Spleen (tissue), 11 donors: ENCODE measurements around the gene TRPM8. TPM values are rescaled to one million over a fixed set of nuclear protein-coding genes. Genes with fewer than 3 reads are reported as not detected.

Experiments used
- DNase-seq: peaks from one replicate; pipeline ENCODE4 v3.0.0-alpha.2; 2020
- H3K27ac ChIP-seq, 8 donors: fragments of 200-600 bp; sonication (generic) in 7 of 8; 1 replicate in 4 of 8; 2 replicates in 4 of 8; pipeline versions ENCODE4 v1.5.0 to v1.8.0; 2016 to 2021; ENCODE audit warnings: inconsistent platforms in 4 of 8, mild to moderate bottlenecking in 4 of 8, moderate library complexity in 1 of 8
- H3K27me3 ChIP-seq, 7 donors: fragments of 200-600 bp; sonication (generic) in 6 of 7; replicated peaks in 1 of 7; 1 replicate in 4 of 7; 2 replicates in 3 of 7; pipeline versions ENCODE4 v1.5.0 to v1.8.0; 2016 to 2021; ENCODE audit warnings: inconsistent platforms in 3 of 7, mild to moderate bottlenecking in 1 of 7
- H3K36me3 ChIP-seq, 6 donors: fragments of 200-600 bp; sonication (generic) in 5 of 6; 1 replicate in 4 of 6; 2 replicates in 2 of 6; pipeline versions ENCODE4 v1.5.0 to v1.8.0; 2016 to 2021; ENCODE audit warnings: inconsistent platforms in 2 of 6
- H3K4me1 ChIP-seq, 6 donors: fragments of 200-600 bp; sonication (generic) in 5 of 6; 1 replicate in 3 of 6; 2 replicates in 3 of 6; pipeline versions ENCODE4 v1.5.0 to v1.8.0; 2016 to 2021; ENCODE audit warnings: inconsistent platforms in 3 of 6
- H3K4me3 ChIP-seq, 8 donors: fragments of 200-600 bp; sonication (generic) in 7 of 8; 1 replicate in 4 of 8; 2 replicates in 4 of 8; pipeline versions ENCODE4 v1.5.0 to v1.8.0; 2016 to 2021; ENCODE audit warnings: inconsistent platforms in 4 of 8, mild to moderate bottlenecking in 4 of 8, moderate library complexity in 2 of 8
- H3K9me3 ChIP-seq, 8 donors: fragments of 200-600 bp; sonication (generic) in 7 of 8; 1 replicate in 4 of 8; 2 replicates in 4 of 8; pipeline versions ENCODE4 v1.5.0 to v1.8.0; 2016 to 2021; ENCODE audit warnings: inconsistent platforms in 4 of 8
- CTCF ChIP-seq, 11 experiments: fragments of 200-600 bp in 7 of 11; fragments of 450-650 bp in 4 of 11; sonication (generic) in 4 of 11; IDR thresholded peaks in 8 of 11; conservative IDR thresholded peaks in 3 of 11; 1 replicate in 7 of 11; 2 replicates in 4 of 11; pipeline versions ENCODE4 v1.4.0 to v1.8.0; 2016 to 2021; ENCODE audit warnings: antibody characterized with exemption in 11 of 11, inconsistent platforms in 4 of 11, mild to moderate bottlenecking in 1 of 11
- POLR2A ChIP-seq, 3 donors: fragments of 450-650 bp; IDR thresholded peaks; one replicate each; pipeline ENCODE4 v1.5.1; 2017; ENCODE audit warnings: antibody characterized with exemption in 3 of 3, mild to moderate bottlenecking in 1 of 3
- POLR2AphosphoS5 ChIP-seq, 3 donors: sonication (generic); formaldehyde crosslinking; IDR thresholded peaks; one replicate each; pipeline ENCODE4 v1.5.1; 2017; ENCODE audit warnings: antibody characterized with exemption in 3 of 3
- WGBS, 5 donors: extraction: QIAGEN DNeasy Blood & Tissue Kit in 3 of 5; methylation state at CpG; one replicate each; pipeline versions ENCODE4 v1.1.5 to v1.1.7; 2013 to 2018; 5-methylcytosine and 5-hydroxymethylcytosine counted together
- intact Hi-C: fragments of 100-400 bp; cut with DNase I; formaldehyde crosslinking; loops from one replicate; pipeline ENCODE4 v1.15.0; 2023; ENCODE audit warnings: low total_unique reads
- polyA plus RNA-seq, 3 donors: library from polyadenylated mRNA; stranded (reverse); fragments of 200-250 nt; gene quantifications; one replicate each; pipeline ENCODE4 v1.2.1, GENCODE V29; 2013
- total RNA-seq, 7 donors: library from RNA; depleted of rRNA in 3 of 7; stranded (reverse); fragments of >200 nt in 3 of 7; fragmentation: NEBNext Ultra II Directional in 4 of 7; extraction: Animal tissue kit (Norgen Biotek cat#: 25700) in 4 of 7; gene quantifications; one replicate each; pipeline versions ENCODE4 v1.1.0 to v1.2.1, GENCODE V29; 2016 to 2021
- donor health status: healthy with polysubstance abuse.
- donor health status: DM: no; HTN: no; CAD: no; lungs with moderate emphysema.
- donor health status: DM: no; HTN: no; CAD: no.
- donor health status: Bipolar disorder and iron deficiency.
- donor health status: healthy.
- donor health status: DM: no; HTN: no; CAD: no.
- donor health status: DM: yes; HTN: yes; CAD: no.

TRPM8 gene
- total and polyA plus RNA-seq, 10 donors: 0.02 to 0.06 TPM; not detected in 8

DNA sequence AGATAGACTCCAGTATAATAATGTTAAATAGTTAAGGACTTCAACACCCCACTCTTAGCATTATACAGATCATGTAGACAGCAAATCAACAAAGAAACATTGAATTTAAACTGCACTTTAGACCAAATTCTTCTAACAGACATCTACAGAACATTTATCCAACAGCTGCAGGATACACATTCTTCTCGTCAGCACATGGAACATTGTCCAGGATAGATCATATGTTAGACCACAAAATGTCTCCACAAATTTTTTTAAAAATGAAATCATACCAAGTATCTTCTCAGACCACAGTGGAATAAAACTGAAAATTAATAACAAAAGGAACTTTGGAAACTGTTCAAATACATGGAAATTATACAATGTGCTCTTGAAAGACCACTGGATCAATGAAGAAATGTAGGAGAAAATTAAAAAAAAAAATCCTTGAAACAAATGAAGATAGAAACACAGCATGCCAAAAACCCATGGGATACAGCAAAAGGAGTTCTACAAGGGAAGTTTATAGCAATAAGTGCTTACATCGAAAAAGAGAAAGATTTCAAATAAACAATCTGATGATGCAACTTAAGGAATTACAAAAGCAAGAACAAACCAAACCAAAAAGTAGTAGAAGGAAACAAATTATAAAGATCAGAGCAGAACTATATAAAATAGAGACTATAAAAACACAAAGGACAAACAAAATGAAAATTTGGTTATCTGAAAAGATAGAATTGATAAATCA, 121.1 kb downstream of the TRPM8 start:
- H3K9me3 ChIP-seq: peaks cover 0 to 46% (median 27%) of the 10 kb centered on the region in 8 donors
- H3K27ac ChIP-seq: no peak overlapping the region
- TF ChIP-seq POLR2A (IDR thresholded peaks at IDR 0.05): no peak
- no peak for TF ChIP-seq CTCF (IDR thresholded peaks at IDR 0.05 in 8 of 11, conservative IDR thresholded peaks at IDR 0.05 in 3 of 11)
- TF ChIP-seq POLR2AphosphoS5 (IDR thresholded peaks at IDR 0.05): no peak
- intact Hi-C loops: no loop called here
- WGBS, 5 donors: 79 to 89% (median 88%) methylated on average over 2 of the region's 2 CpGs
- H3K36me3 ChIP-seq: no peaks in the 10 kb centered on the region
- H3K27me3 ChIP-seq: peaks cover 0 to 18% (median 0%) of the 10 kb centered on the region in 7 donors
- H3K4me3 ChIP-seq: no peak overlapping the region
- H3K4me1 ChIP-seq: no peaks in the 10 kb centered on the region
- no peak for DNase-seq

DNA sequence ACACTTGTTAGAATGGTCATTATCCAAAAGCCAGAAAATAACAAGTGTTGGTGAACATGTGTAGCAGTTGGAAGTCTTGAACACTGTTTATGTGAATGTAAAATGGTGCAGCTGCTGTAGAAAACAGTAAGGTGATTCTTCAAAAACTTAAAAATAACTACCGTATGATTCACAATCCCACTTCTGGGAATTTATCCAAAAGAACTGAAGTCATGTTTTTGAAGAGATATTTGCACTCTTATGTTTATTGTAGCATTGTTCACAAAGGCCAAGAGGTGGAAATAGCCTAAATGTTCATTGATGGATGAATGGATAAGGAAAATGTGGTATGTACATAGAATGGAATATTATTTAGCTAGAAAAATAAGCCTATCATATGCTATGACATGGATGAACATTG, 127.0 kb downstream of the TRPM8 start:
- H3K4me1 ChIP-seq: no peaks in the 10 kb centered on the region
- no peak overlapping the region for H3K4me3 ChIP-seq
- 78 to 88% (median 80%) methylated on average over 1 of the region's 1 CpG for WGBS, 5 donors
- H3K36me3 ChIP-seq: no peaks in the 10 kb centered on the region
- no peaks in the 10 kb centered on the region for H3K9me3 ChIP-seq
- no peaks in the 10 kb centered on the region for H3K27me3 ChIP-seq
- H3K27ac ChIP-seq: no peak overlapping the region
- intact Hi-C loops: no loop called here
- TF ChIP-seq POLR2A (IDR thresholded peaks at IDR 0.05) (no peak), POLR2AphosphoS5 (IDR thresholded peaks at IDR 0.05) (no peak), CTCF (IDR thresholded peaks at IDR 0.05 in 8 of 11, conservative IDR thresholded peaks at IDR 0.05 in 3 of 11) (no peak)
- no peak for DNase-seq

DNA sequence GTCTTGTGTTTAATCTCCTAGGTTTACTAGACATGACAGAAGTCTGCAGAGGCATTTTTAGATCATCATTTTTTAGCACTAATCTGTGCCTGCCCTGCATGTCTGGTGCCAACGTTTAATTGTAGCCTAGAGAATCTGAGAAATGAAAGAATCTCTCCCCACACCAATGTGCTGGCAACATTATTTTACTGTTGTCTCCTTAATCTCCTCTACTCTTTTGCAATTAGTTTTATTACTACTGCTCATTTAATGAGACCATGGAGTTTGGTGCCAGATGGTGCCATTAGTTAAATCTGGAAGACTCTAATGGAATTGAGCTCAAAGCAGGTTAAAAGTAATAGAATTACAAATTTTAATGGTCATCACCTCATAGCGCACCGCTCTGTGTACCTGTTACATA, 129.3 kb downstream of the TRPM8 start:
- Histone ChIP-seq H3K9me3 (no peaks in the 10 kb centered on the region), H3K36me3 (no peaks in the 10 kb centered on the region), H3K27ac (no peak overlapping the region), H3K4me3 (no peak overlapping the region), H3K4me1 (no peaks in the 10 kb centered on the region), H3K27me3 (no peaks in the 10 kb centered on the region)
- intact Hi-C loops: no loop called here
- no peak for DNase-seq
- 83 to 87% (median 87%) methylated on average over 3 of the region's 3 CpGs for WGBS, 5 donors
- TF ChIP-seq CTCF (IDR thresholded peaks at IDR 0.05 in 8 of 11, conservative IDR thresholded peaks at IDR 0.05 in 3 of 11) (no peak), POLR2AphosphoS5 (IDR thresholded peaks at IDR 0.05) (no peak), POLR2A (IDR thresholded peaks at IDR 0.05) (no peak)

DNA sequence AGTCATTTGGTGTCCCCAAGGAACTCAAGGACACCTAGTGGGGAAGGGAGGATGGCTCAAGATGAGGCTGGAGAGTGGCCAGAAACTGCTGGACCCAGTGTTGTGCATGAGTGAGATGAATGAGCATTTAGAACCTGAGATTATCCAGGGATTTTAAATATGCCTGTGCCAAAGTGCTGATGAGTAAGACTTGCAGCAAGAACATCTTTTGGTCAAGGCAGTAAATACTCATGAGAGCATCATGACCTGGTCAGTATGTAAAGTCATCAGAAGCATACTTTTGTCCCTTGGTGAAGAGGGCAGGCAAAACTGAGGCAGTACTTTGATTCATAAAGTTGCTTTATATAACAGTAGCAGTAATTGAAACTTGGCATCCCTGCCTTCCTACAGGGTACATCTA, 130.2 kb downstream of the TRPM8 start:
- no peaks in the 10 kb centered on the region for H3K4me1 ChIP-seq
- H3K4me3 ChIP-seq: no peak overlapping the region
- no peaks in the 10 kb centered on the region for H3K36me3 ChIP-seq
- intact Hi-C loops: no loop called here
- DNase-seq: no peak
- no peaks in the 10 kb centered on the region for H3K9me3 ChIP-seq
- peaks cover 0 to 5% (median 0%) of the 10 kb centered on the region in 7 donors for H3K27me3 ChIP-seq
- TF ChIP-seq CTCF (IDR thresholded peaks at IDR 0.05 in 8 of 11, conservative IDR thresholded peaks at IDR 0.05 in 3 of 11) (no peak), POLR2AphosphoS5 (IDR thresholded peaks at IDR 0.05) (no peak), POLR2A (IDR thresholded peaks at IDR 0.05) (no peak)
- no peak overlapping the region for H3K27ac ChIP-seq
